ENCODE results near the gene EFCC1. TPM values are rescaled to one million over a fixed set of nuclear protein-coding genes. Genes with fewer than 3 reads are reported as not detected.
A peak's percentile ranks its signal among the peaks of the same experiment; 100 is the strongest.

Gene EFCC1
- total RNA-seq (0.66 TPM), polyA plus RNA-seq (ENCODE audit: insufficient read depth in 1 of 8, insufficient read length in 8 of 8, low replicate concordance in 1 of 8) (1 to 10 TPM in 1 of 8 donors, under 1 TPM in 7; 0.61 to 2.0 (median 0.82) TPM)
- long read RNA-seq, donor 1, result 0 reads
- long read RNA-seq, donor 2, result 0 reads
- long read RNA-seq, donor 3, result 0 reads
- long read RNA-seq, donor 4, result 0 reads
- long read RNA-seq, donor 5, result 0 reads
- long read RNA-seq, donor 6, result 0 reads
- long read RNA-seq, donor 7, result 0 reads
- long read RNA-seq, donor 8, result 0 reads
- long read RNA-seq, donor 9, result 0 reads
- long read RNA-seq, donor 10, result 0 reads
- long read RNA-seq, donor 11, result 0 reads

- H3K4me1 ChIP-seq (ENCODE audit: control insufficient read depth, insufficient read depth, low read length), result peaks cover 13% of the 10 kb centered on the region
- peaks cover 70% of the 10 kb centered on the region for H3K27me3 ChIP-seq (ENCODE audit: control insufficient read depth, insufficient read depth, low read length)
- WGBS (ENCODE audit: insufficient coverage), result under 1% methylated on average over 60 of the region's 74 CpGs
- H3K9me3 ChIP-seq (replicated peaks; ENCODE audit: control insufficient read depth, low read depth, low read length), result no peaks in the 10 kb centered on the region
- DNase-seq, result peak; percentile 81
- H3K36me3 ChIP-seq (ENCODE audit: control insufficient read depth, insufficient read depth, low read length), result no peaks in the 10 kb centered on the region
- H3K4me3 ChIP-seq (ENCODE audit: low read length), result peak within 1 kb of the TSS; percentile 52
- peak within 1 kb of the TSS; percentile 31 for H3K27ac ChIP-seq (ENCODE audit: low read length)
Measured at GRCh38 chr3:129001101-129001805, at the start of gene EFCC1. TSS of gene EFCC1 (plus strand) at chr3:129001304. CDS start at chr3:129001629, 325 bp downstream.

GRCh38 chr3:128956440-128956839, 44.7 kb upstream of the EFCC1 start:
- H3K27me3 ChIP-seq (ENCODE audit: control insufficient read depth, insufficient read depth, low read length), result no peaks in the 10 kb centered on the region
- WGBS (ENCODE audit: insufficient coverage), result 100% methylated on average over 1 of the region's 2 CpGs
- no peaks in the 10 kb centered on the region for H3K4me1 ChIP-seq (ENCODE audit: control insufficient read depth, insufficient read depth, low read length)
- H3K27ac ChIP-seq (ENCODE audit: low read length), result no peak overlapping the region
- no peak overlapping the region for H3K4me3 ChIP-seq (ENCODE audit: low read length)
- no peak for DNase-seq
- peaks cover 2% of the 10 kb centered on the region for H3K9me3 ChIP-seq (replicated peaks; ENCODE audit: control insufficient read depth, low read depth, low read length)
- no peaks in the 10 kb centered on the region for H3K36me3 ChIP-seq (ENCODE audit: control insufficient read depth, insufficient read depth, low read length)

GRCh38 chr3:128965280-128965679, 35.8 kb upstream of the EFCC1 start:
- H3K4me1 ChIP-seq (ENCODE audit: control insufficient read depth, insufficient read depth, low read length), result no peaks in the 10 kb centered on the region
- H3K27me3 ChIP-seq (ENCODE audit: control insufficient read depth, insufficient read depth, low read length), result no peaks in the 10 kb centered on the region
- no peak overlapping the region for H3K4me3 ChIP-seq (ENCODE audit: low read length)
- H3K9me3 ChIP-seq (replicated peaks; ENCODE audit: control insufficient read depth, low read depth, low read length), result no peaks in the 10 kb centered on the region
- H3K27ac ChIP-seq (ENCODE audit: low read length), result no peak overlapping the region
- no peak for DNase-seq
- no peaks in the 10 kb centered on the region for H3K36me3 ChIP-seq (ENCODE audit: control insufficient read depth, insufficient read depth, low read length)
- 68% methylated on average over 6 of the region's 9 CpGs for WGBS (ENCODE audit: insufficient coverage)

GRCh38 chr3:128965818-128966217, 35.3 kb upstream of the EFCC1 start:
- Histone ChIP-seq H3K27ac (ENCODE audit: low read length) (no peak overlapping the region), H3K27me3 (ENCODE audit: control insufficient read depth, insufficient read depth, low read length) (no peaks in the 10 kb centered on the region), H3K4me1 (ENCODE audit: control insufficient read depth, insufficient read depth, low read length) (peaks cover 3% of the 10 kb centered on the region), H3K36me3 (ENCODE audit: control insufficient read depth, insufficient read depth, low read length) (no peaks in the 10 kb centered on the region), H3K9me3 (replicated peaks; ENCODE audit: control insufficient read depth, low read depth, low read length) (no peaks in the 10 kb centered on the region), H3K4me3 (ENCODE audit: low read length) (no peak overlapping the region)
- no CpG with 5 or more reads among the region's 3 CpGs for WGBS (ENCODE audit: insufficient coverage)
- no peak for DNase-seq

GRCh38 chr3:128967748-128968355, 33.3 kb upstream of the EFCC1 start:
- no peak overlapping the region for H3K27ac ChIP-seq (ENCODE audit: low read length)
- H3K27me3 ChIP-seq (ENCODE audit: control insufficient read depth, insufficient read depth, low read length), result no peaks in the 10 kb centered on the region
- no peak overlapping the region for H3K4me3 ChIP-seq (ENCODE audit: low read length)
- H3K9me3 ChIP-seq (replicated peaks; ENCODE audit: control insufficient read depth, low read depth, low read length), result no peaks in the 10 kb centered on the region
- peaks cover 14% of the 10 kb centered on the region for H3K4me1 ChIP-seq (ENCODE audit: control insufficient read depth, insufficient read depth, low read length)
- H3K36me3 ChIP-seq (ENCODE audit: control insufficient read depth, insufficient read depth, low read length), result no peaks in the 10 kb centered on the region
- WGBS (ENCODE audit: insufficient coverage), result 73% methylated on average over 3 of the region's 6 CpGs
- no peak for DNase-seq

GRCh38 chr3:128969993-128970739, 30.9 kb upstream of the EFCC1 start:
- WGBS (ENCODE audit: insufficient coverage), result no CpG with 5 or more reads among the region's 12 CpGs
- H3K27me3 ChIP-seq (ENCODE audit: control insufficient read depth, insufficient read depth, low read length), result no peaks in the 10 kb centered on the region
- peak; percentile 54 for DNase-seq
- H3K4me1 ChIP-seq (ENCODE audit: control insufficient read depth, insufficient read depth, low read length), result peaks cover 14% of the 10 kb centered on the region
- no peak overlapping the region for H3K27ac ChIP-seq (ENCODE audit: low read length)
- H3K4me3 ChIP-seq (ENCODE audit: low read length), result no peak overlapping the region
- no peaks in the 10 kb centered on the region for H3K36me3 ChIP-seq (ENCODE audit: control insufficient read depth, insufficient read depth, low read length)
- no peaks in the 10 kb centered on the region for H3K9me3 ChIP-seq (replicated peaks; ENCODE audit: control insufficient read depth, low read depth, low read length)

GRCh38 chr3:128970740-128971047, 30.4 kb upstream of the EFCC1 start:
- H3K9me3 ChIP-seq (replicated peaks; ENCODE audit: control insufficient read depth, low read depth, low read length), result no peaks in the 10 kb centered on the region
- no peaks in the 10 kb centered on the region for H3K27me3 ChIP-seq (ENCODE audit: control insufficient read depth, insufficient read depth, low read length)
- H3K4me3 ChIP-seq (ENCODE audit: low read length), result no peak overlapping the region
- H3K4me1 ChIP-seq (ENCODE audit: control insufficient read depth, insufficient read depth, low read length), result peaks cover 14% of the 10 kb centered on the region
- H3K27ac ChIP-seq (ENCODE audit: low read length), result peak overlapping the region; percentile 72
- DNase-seq, result no peak
- WGBS (ENCODE audit: insufficient coverage), result no CpG with 5 or more reads among the region's 1 CpG
- H3K36me3 ChIP-seq (ENCODE audit: control insufficient read depth, insufficient read depth, low read length), result no peaks in the 10 kb centered on the region

- WGBS (ENCODE audit: insufficient coverage), result no CpG with 5 or more reads among the region's 6 CpGs
- H3K4me1 ChIP-seq (ENCODE audit: control insufficient read depth, insufficient read depth, low read length), result peaks cover 14% of the 10 kb centered on the region
- no peaks in the 10 kb centered on the region for H3K36me3 ChIP-seq (ENCODE audit: control insufficient read depth, insufficient read depth, low read length)
- H3K4me3 ChIP-seq (ENCODE audit: low read length), result no peak overlapping the region
- H3K27me3 ChIP-seq (ENCODE audit: control insufficient read depth, insufficient read depth, low read length), result no peaks in the 10 kb centered on the region
- DNase-seq, result peak; percentile 89
- no peaks in the 10 kb centered on the region for H3K9me3 ChIP-seq (replicated peaks; ENCODE audit: control insufficient read depth, low read depth, low read length)
- H3K27ac ChIP-seq (ENCODE audit: low read length), result peak overlapping the region; percentile 72
Measured at GRCh38 chr3:128971421-128972100, 29.5 kb upstream of the EFCC1 start.

- peaks cover 14% of the 10 kb centered on the region for H3K4me1 ChIP-seq (ENCODE audit: control insufficient read depth, insufficient read depth, low read length)
- no peak overlapping the region for H3K27ac ChIP-seq (ENCODE audit: low read length)
- H3K27me3 ChIP-seq (ENCODE audit: control insufficient read depth, insufficient read depth, low read length), result peaks cover 2% of the 10 kb centered on the region
- 87% methylated on average over 3 of the region's 5 CpGs for WGBS (ENCODE audit: insufficient coverage)
- no peak overlapping the region for H3K4me3 ChIP-seq (ENCODE audit: low read length)
- no peak for DNase-seq
- no peaks in the 10 kb centered on the region for H3K9me3 ChIP-seq (replicated peaks; ENCODE audit: control insufficient read depth, low read depth, low read length)
- no peaks in the 10 kb centered on the region for H3K36me3 ChIP-seq (ENCODE audit: control insufficient read depth, insufficient read depth, low read length)
Measured at GRCh38 chr3:128973988-128974564, 27.0 kb upstream of the EFCC1 start.

Data from muscle of leg (tissue), 16 donors.